Cerebellar nuclear complex (tissue), 1 donor: Measurements from ENCODE around the gene SLC16A6.
"Not testable (repeated sequence)": the region's sequence is repeated elsewhere in the genome, so short reads cannot be mapped to it uniquely, and the experiment has no call there.

Experiments
- DNase-seq, 2 experiments: peaks; one replicate each; lab custom pipeline; 2025; lab: John Stamatoyannopoulos, UW

Gene SLC16A6

GRCh38 chr17:68289936-68290267 lies 1.0 kb downstream of the SLC16A6 start:
- no peak for DNase-seq

- no peak for DNase-seq
Measured at GRCh38 chr17:68289473-68289872, 1.5 kb downstream of the SLC16A6 start.

GRCh38 chr17:68288804-68289203 lies 2.1 kb downstream of the SLC16A6 start:
- DNase-seq = no peak

- no peak for DNase-seq
Measured at GRCh38 chr17:68288375-68288774, 2.6 kb downstream of the SLC16A6 start.

- DNase-seq = not testable (repeated sequence)
Measured at GRCh38 chr17:68281965-68282364, 9.0 kb downstream of the SLC16A6 start.

GRCh38 chr17:68277807-68278206 lies 13.1 kb downstream of the SLC16A6 start:
- no peak for DNase-seq

GRCh38 chr17:68276339-68276738 lies 14.6 kb downstream of the SLC16A6 start:
- DNase-seq = not testable (repeated sequence)

GRCh38 chr17:68273722-68274121 lies 17.2 kb downstream of the SLC16A6 start:
- DNase-seq = no peak

GRCh38 chr17:68265833-68266232 lies 25.1 kb downstream of the SLC16A6 start:
- DNase-seq = not testable (repeated sequence)

- peak in 1 of 2 experiments; percentile 40 for DNase-seq
Measured at GRCh38 chr17:68263101-68263681, 27.7 kb downstream of the SLC16A6 start.

GRCh38 chr17:68262467-68262866 lies 28.5 kb downstream of the SLC16A6 start:
- DNase-seq = not testable (repeated sequence)

GRCh38 chr17:68260051-68260762 lies 30.7 kb downstream of the SLC16A6 start:
- DNase-seq = no peak

- DNase-seq = not testable (repeated sequence)
Measured at GRCh38 chr17:68259648-68259951, 31.3 kb downstream of the SLC16A6 start.

GRCh38 chr17:68258890-68259647 lies 31.9 kb downstream of the SLC16A6 start:
- DNase-seq = not testable (repeated sequence)

GRCh38 chr17:68257934-68258333 lies 33.0 kb downstream of the SLC16A6 start:
- DNase-seq = no peak

GRCh38 chr17:68256701-68257100 lies 34.2 kb downstream of the SLC16A6 start:
- not testable (repeated sequence) for DNase-seq

GRCh38 chr17:68255731-68256538 lies 35.0 kb downstream of the SLC16A6 start:
- no peak for DNase-seq

GRCh38 chr17:68255151-68255550 lies 35.8 kb downstream of the SLC16A6 start:
- DNase-seq = no peak

GRCh38 chr17:68253426-68253825 lies 37.5 kb downstream of the SLC16A6 start:
- DNase-seq = not testable (repeated sequence)

- DNase-seq = no peak
Measured at GRCh38 chr17:68249354-68249765, 41.6 kb downstream of the SLC16A6 start.

- DNase-seq = no peak
Measured at GRCh38 chr17:68248891-68249290, 42.0 kb downstream of the SLC16A6 start.

GRCh38 chr17:68248199-68248825 lies 42.6 kb downstream of the SLC16A6 start:
- no peak for DNase-seq
